ENCODE data around the gene NXPE4. TPM values are rescaled to one million over a fixed set of nuclear protein-coding genes. Genes with fewer than 3 reads are reported as not detected.

Gene NXPE4
- total RNA-seq, 1 experiment from 2014 or later = not detected

DNA sequence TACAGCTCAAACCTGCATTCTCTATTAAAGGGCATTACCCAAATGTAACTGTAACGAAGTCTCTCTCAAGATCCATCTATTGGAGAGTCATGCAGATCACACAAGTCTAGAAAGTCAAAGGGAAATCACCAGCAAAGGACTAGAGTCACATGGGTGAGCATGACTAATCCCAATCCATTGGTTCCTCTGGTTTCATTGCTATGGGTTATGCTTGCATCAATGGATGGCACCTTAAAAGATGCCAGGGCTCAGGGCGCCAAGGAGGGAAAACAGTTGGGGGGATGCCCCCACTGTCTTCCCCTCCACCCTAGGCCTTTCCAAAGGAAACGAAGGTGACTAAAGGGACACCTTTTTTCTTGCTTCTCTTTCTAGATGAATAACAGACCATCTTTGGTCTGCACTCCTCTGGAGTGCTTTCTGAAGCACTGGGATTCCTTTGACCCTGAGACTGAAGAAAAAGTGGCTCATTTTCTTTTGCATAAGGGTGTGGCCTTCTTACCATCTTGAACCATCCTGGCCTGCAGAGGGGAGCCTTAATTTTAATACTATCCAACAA, 8.1 kb downstream of the NXPE4 start:
- H3K27ac ChIP-seq (ENCODE audit: low read length) = no peak overlapping the region
- H3K9me3 ChIP-seq (ENCODE audit: control insufficient read depth, insufficient read depth, low read depth, low read length) = no peaks in the 10 kb centered on the region
- H3K4me1 ChIP-seq (ENCODE audit: control insufficient read depth, insufficient read depth, low read length) = no peaks in the 10 kb centered on the region
- ATAC-seq (no peak), DNase-seq (ENCODE audit: low read depth, low spot score) (no peak)
- no peak for TF ChIP-seq TCF7L2 (IDR thresholded peaks at IDR 0.05; ENCODE audit: low read depth, low read length)
- no peak for TF ChIP-seq POLR2AphosphoS5 (IDR thresholded peaks at IDR 0.05; ENCODE audit: low read depth, low read length)
- TF ChIP-seq, protein P1, sequence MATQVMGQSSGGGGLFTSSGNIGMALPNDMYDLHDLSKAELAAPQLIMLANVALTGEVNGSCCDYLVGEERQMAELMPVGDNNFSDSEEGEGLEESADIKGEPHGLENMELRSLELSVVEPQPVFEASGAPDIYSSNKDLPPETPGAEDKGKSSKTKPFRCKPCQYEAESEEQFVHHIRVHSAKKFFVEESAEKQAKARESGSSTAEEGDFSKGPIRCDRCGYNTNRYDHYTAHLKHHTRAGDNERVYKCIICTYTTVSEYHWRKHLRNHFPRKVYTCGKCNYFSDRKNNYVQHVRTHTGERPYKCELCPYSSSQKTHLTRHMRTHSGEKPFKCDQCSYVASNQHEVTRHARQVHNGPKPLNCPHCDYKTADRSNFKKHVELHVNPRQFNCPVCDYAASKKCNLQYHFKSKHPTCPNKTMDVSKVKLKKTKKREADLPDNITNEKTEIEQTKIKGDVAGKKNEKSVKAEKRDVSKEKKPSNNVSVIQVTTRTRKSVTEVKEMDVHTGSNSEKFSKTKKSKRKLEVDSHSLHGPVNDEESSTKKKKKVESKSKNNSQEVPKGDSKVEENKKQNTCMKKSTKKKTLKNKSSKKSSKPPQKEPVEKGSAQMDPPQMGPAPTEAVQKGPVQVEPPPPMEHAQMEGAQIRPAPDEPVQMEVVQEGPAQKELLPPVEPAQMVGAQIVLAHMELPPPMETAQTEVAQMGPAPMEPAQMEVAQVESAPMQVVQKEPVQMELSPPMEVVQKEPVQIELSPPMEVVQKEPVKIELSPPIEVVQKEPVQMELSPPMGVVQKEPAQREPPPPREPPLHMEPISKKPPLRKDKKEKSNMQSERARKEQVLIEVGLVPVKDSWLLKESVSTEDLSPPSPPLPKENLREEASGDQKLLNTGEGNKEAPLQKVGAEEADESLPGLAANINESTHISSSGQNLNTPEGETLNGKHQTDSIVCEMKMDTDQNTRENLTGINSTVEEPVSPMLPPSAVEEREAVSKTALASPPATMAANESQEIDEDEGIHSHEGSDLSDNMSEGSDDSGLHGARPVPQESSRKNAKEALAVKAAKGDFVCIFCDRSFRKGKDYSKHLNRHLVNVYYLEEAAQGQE (IDR thresholded peaks at IDR 0.05; ENCODE audit: insufficient read depth in 1 of 2, low read depth in 2 of 2, low read length in 1 of 2) = no peak
- TF ChIP-seq, protein P2, sequence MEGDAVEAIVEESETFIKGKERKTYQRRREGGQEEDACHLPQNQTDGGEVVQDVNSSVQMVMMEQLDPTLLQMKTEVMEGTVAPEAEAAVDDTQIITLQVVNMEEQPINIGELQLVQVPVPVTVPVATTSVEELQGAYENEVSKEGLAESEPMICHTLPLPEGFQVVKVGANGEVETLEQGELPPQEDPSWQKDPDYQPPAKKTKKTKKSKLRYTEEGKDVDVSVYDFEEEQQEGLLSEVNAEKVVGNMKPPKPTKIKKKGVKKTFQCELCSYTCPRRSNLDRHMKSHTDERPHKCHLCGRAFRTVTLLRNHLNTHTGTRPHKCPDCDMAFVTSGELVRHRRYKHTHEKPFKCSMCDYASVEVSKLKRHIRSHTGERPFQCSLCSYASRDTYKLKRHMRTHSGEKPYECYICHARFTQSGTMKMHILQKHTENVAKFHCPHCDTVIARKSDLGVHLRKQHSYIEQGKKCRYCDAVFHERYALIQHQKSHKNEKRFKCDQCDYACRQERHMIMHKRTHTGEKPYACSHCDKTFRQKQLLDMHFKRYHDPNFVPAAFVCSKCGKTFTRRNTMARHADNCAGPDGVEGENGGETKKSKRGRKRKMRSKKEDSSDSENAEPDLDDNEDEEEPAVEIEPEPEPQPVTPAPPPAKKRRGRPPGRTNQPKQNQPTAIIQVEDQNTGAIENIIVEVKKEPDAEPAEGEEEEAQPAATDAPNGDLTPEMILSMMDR (IDR thresholded peaks at IDR 0.05) = no peak
- TF ChIP-seq SIN3A (IDR thresholded peaks at IDR 0.05; ENCODE audit: borderline replicate concordance, insufficient read depth, low read depth, low read length) = no peak
- no peaks in the 10 kb centered on the region for H3K27me3 ChIP-seq (ENCODE audit: control insufficient read depth, insufficient read depth, low read length)
- H3K36me3 ChIP-seq (ENCODE audit: control insufficient read depth, insufficient read depth, low read length) = no peaks in the 10 kb centered on the region
- BruUV-seq (replicated peaks) = no TSS peak
- intact Hi-C loops (cut with micrococcal nuclease; ENCODE audit: unreplicated experiment) (loop anchor here (10.0 kb wide), 1 partner anchor 243 kb away; no protein-coding TSS in a partner anchor), in situ Hi-C loops (cut with HindIII; ENCODE audit: low pct_unique_long_range_greater_than_20kb, low sequenced_read_pairs) (no loop called here)
- ChIA-PET POLR2A (no interaction called here), CTCF (no interaction called here)
- no peak overlapping the region for H3K4me3 ChIP-seq (ENCODE audit: low read depth in 2 of 2, low read length in 2 of 2)

DNA sequence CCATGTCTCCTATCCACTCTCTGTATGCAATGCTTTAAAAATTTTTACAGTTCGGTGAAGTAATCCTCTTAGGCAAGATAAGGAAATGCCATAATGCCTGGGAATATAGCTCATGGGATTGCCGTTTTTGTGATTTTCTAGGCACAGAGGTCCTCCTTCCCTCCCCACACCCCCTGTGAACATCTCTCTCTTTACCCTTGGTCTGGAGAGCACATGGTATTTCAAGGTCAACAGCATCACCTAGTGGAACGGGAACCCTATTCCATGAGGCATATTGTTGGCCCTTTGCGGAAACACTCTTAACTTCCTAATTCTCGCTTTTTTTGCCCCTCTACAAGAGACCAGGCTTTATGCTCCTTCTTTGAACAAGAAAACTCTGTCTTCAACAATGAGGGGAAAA, 8.8 kb downstream of the NXPE4 start:
- ChIA-PET CTCF (no interaction called here), POLR2A (no interaction called here)
- Histone ChIP-seq H3K4me1 (ENCODE audit: control insufficient read depth, insufficient read depth, low read length) (no peaks in the 10 kb centered on the region), H3K27me3 (ENCODE audit: control insufficient read depth, insufficient read depth, low read length) (no peaks in the 10 kb centered on the region), H3K4me3 (ENCODE audit: low read depth in 2 of 2, low read length in 2 of 2) (no peak overlapping the region), H3K27ac (ENCODE audit: low read length) (no peak overlapping the region), H3K9me3 (ENCODE audit: control insufficient read depth, insufficient read depth, low read depth, low read length) (no peaks in the 10 kb centered on the region), H3K36me3 (ENCODE audit: control insufficient read depth, insufficient read depth, low read length) (no peaks in the 10 kb centered on the region)
- TF ChIP-seq TCF7L2 (IDR thresholded peaks at IDR 0.05; ENCODE audit: low read depth, low read length) (no peak), POLR2AphosphoS5 (IDR thresholded peaks at IDR 0.05; ENCODE audit: low read depth, low read length) (no peak), SIN3A (IDR thresholded peaks at IDR 0.05; ENCODE audit: borderline replicate concordance, insufficient read depth, low read depth, low read length) (no peak)
- TF ChIP-seq, protein P1 (IDR thresholded peaks at IDR 0.05; ENCODE audit: insufficient read depth in 1 of 2, low read depth in 2 of 2, low read length in 1 of 2) = no peak
- TF ChIP-seq, protein P2 (IDR thresholded peaks at IDR 0.05) = peak; percentile 47
- no peak for ATAC-seq
- BruUV-seq (replicated peaks) = no TSS peak
- in situ Hi-C loops (cut with HindIII; ENCODE audit: low pct_unique_long_range_greater_than_20kb, low sequenced_read_pairs) = no loop called here
- intact Hi-C loops (cut with micrococcal nuclease; ENCODE audit: unreplicated experiment) = loop anchor here (10.0 kb wide), 1 partner anchor 242 kb away; no protein-coding TSS in a partner anchor
- no peak for DNase-seq (ENCODE audit: low read depth, low spot score)

All from Panc1 (cell line).